Brain microvascular endothelial cell (primary cell): Measurements from ENCODE around the gene RAP2B.

ENCODE experiments used
- DNase-seq: peaks from one replicate; pipeline ENCODE4 v3.0.0-alpha.2; 2020
- H3K27ac ChIP-seq: fragments of 250-450 bp; sonication (Bioruptor Pico); 2 replicates; pipeline ENCODE4 v1.5.1; 2020; ENCODE audit warnings: mild to moderate bottlenecking, moderate library complexity
- H3K27me3 ChIP-seq: fragments of 250-450 bp; sonication (Bioruptor Pico); replicated peaks from 2 replicates; pipeline ENCODE4 v1.5.1; 2020; ENCODE audit warnings: mild to moderate bottlenecking
- H3K36me3 ChIP-seq: fragments of 250-450 bp; sonication (Bioruptor Pico); replicated peaks from 2 replicates; pipeline ENCODE4 v1.5.1; 2020; ENCODE audit warnings: mild to moderate bottlenecking
- H3K4me3 ChIP-seq: 2 replicates; pipeline ENCODE4 v1.5.1; 2011; ENCODE audit warnings: low read depth, mild to moderate bottlenecking, control low read depth, low read length, moderate library complexity
- in situ Hi-C: cut with HindIII; loops from 2 replicates; pipeline ENCODE4 v1.10.0; 2017; ENCODE audit warnings: low sequenced_read_pairs, low pct_ligation_motif_present
- TF ChIP-seq, protein P1 (sequence below): IDR thresholded peaks from 2 replicates; pipeline ENCODE4 v1.5.1; 2011; ENCODE audit warnings: low read depth, mild to moderate bottlenecking, moderate library complexity, low read length, control low read depth, inconsistent platforms; ENCODE audit errors: missing control alignments

The RAP2B gene

DNA sequence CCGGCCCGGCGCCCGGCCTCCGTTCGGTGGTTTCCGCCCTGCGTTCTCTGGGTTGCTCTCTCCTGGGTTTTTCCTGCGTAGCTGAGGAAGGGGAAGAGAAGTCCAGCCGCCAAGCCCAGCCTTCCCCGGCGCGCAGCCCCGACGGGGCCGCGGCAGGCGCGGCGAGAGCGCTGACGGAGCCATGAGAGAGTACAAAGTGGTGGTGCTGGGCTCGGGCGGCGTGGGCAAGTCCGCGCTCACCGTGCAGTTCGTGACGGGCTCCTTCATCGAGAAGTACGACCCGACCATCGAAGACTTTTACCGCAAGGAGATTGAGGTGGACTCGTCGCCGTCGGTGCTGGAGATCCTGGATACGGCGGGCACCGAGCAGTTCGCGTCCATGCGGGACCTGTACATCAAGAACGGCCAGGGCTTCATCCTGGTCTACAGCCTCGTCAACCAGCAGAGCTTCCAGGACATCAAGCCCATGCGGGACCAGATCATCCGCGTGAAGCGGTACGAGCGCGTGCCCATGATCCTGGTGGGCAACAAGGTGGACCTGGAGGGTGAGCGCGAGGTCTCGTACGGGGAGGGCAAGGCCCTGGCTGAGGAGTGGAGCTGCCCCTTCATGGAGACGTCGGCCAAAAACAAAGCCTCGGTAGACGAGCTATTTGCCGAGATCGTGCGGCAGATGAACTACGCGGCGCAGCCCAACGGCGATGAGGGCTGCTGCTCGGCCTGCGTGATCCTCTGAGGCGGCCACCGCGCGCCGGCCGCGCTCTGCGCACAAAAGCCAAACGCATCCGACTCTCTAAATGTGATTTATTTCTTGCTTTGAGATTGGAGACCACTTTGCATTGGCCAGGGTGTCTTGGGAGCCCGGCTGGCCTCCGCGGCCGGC, 727 bp downstream of the RAP2B start:
- TF ChIP-seq, protein P1, sequence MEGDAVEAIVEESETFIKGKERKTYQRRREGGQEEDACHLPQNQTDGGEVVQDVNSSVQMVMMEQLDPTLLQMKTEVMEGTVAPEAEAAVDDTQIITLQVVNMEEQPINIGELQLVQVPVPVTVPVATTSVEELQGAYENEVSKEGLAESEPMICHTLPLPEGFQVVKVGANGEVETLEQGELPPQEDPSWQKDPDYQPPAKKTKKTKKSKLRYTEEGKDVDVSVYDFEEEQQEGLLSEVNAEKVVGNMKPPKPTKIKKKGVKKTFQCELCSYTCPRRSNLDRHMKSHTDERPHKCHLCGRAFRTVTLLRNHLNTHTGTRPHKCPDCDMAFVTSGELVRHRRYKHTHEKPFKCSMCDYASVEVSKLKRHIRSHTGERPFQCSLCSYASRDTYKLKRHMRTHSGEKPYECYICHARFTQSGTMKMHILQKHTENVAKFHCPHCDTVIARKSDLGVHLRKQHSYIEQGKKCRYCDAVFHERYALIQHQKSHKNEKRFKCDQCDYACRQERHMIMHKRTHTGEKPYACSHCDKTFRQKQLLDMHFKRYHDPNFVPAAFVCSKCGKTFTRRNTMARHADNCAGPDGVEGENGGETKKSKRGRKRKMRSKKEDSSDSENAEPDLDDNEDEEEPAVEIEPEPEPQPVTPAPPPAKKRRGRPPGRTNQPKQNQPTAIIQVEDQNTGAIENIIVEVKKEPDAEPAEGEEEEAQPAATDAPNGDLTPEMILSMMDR, result peak; percentile 16
- no peaks in the 10 kb centered on the region for H3K27me3 ChIP-seq
- no peak for DNase-seq
- H3K4me3 ChIP-seq, result peak overlapping the region; percentile 95
- peaks cover 2% of the 10 kb centered on the region for H3K36me3 ChIP-seq
- in situ Hi-C loops, result loop anchor here (25.0 kb wide), 1 partner anchor 100 kb away; no protein-coding TSS in a partner anchor
- H3K27ac ChIP-seq, result peak overlapping the region; percentile 83

DNA sequence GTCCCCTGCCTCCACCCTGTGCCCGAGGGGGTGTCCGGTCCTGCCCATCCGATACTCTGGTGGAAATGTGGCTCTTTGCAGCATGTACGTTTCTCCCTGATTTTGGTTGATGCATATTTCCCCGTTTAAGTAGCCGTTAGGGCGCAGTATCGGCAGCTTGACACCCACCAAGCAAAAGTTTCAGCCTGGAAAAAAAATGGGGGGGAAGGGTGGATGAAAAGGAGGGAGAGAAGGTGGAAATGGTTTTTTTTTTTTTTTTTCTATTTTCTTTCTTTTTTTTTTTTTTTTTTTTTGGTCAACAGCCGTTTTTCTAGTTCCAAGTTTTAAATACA, 1.3 kb downstream of the RAP2B start:
- H3K27me3 ChIP-seq, result no peaks in the 10 kb centered on the region
- H3K36me3 ChIP-seq, result peaks cover 2% of the 10 kb centered on the region
- in situ Hi-C loops, result loop anchor here (25.0 kb wide), 1 partner anchor 101 kb away; no protein-coding TSS in a partner anchor
- no peak for DNase-seq
- H3K4me3 ChIP-seq, result peak overlapping the region; percentile 95
- H3K27ac ChIP-seq, result peak overlapping the region; percentile 83
- TF ChIP-seq, protein P1, result no peak

DNA sequence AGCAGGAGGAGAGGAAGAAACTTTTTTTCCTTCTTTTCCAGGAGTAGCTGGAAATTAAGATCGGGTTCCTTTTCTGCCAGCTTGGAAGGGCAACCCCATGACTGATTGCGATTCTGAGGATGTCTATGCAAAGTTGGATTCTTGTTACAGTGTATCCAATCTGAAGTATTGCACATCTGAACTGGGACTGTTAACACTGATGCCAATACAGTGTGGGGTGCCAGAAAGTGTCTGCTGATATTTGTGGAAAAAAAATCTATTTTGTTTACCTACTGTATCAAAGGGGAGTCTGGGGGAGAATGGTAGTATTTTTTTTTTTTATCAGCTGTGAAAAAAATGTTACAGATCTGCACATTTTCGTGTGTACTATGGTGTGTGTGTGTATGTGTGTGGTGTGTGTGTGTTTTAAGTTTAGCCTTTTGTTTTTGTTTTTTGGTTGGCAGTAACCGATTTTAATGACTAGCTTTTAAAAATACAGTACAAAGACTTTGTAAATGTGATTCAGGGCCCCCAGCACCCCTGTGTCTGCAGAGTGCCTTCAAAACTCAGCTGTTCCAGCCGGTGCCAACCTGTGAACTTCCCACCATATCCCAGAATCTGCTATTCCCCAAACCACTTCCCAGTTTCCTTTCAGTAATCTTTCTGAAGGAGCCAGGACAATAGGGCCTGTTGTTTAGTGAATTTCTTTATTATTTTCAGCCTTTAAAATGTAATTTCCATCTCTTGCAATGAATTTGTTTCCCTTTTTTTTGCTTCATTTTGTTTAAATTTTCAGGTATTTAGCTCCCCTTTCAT, 1.9 kb downstream of the RAP2B start:
- TF ChIP-seq, protein P1, result no peak
- Histone ChIP-seq H3K27ac (no peak overlapping the region), H3K36me3 (peaks cover 2% of the 10 kb centered on the region), H3K27me3 (no peaks in the 10 kb centered on the region), H3K4me3 (peak overlapping the region; percentile 95)
- DNase-seq, result no peak
- in situ Hi-C loops, result loop anchor here (25.0 kb wide), 1 partner anchor 102 kb away; no protein-coding TSS in a partner anchor

DNA sequence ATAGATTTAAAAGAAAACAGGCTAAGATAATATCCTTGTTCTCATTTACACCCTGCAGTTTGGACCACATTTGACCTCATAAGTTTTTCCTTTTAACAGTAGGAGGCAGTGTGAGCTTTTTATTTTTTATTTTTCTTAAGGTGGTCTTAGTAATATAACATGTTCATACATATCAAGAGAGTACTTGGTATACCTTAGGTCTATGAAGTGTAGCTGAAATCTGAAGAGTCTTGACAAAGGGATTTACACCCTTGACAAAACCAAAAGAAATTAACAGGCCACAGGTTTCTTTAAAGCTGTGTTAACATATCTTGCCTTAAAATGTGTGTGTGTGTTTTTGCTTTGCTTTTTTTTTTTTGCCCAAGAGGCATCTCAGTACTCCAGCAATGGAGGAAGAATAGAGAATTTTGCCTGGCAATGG, 3.2 kb downstream of the RAP2B start:
- Histone ChIP-seq H3K27me3 (no peaks in the 10 kb centered on the region), H3K4me3 (peak overlapping the region; percentile 95), H3K36me3 (peaks cover 4% of the 10 kb centered on the region), H3K27ac (no peak overlapping the region)
- in situ Hi-C loops, result loop anchor here (25.0 kb wide), 1 partner anchor 103 kb away; no protein-coding TSS in a partner anchor
- no peak for DNase-seq
- TF ChIP-seq, protein P1, result peak; percentile 24

DNA sequence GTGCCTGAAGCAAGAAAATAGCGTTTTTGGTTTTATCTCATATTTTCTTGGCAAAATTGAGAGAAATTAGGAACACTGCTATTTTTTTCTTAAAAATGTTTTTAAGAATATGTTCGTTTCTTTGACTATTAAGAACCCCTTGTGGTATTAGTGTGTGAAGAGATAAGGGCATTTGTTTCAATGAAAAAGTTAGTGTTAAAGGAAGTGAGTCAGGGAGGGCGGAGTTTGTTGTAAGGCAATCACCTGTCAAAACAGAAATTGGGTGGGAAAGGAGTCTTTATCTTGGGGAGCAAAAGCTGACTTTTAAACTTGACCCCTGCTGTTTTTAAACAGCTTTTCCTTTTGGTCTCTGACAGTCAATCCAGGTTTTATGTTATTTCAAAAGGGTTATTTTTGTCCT, 4.2 kb downstream of the RAP2B start:
- TF ChIP-seq, protein P1, result no peak
- H3K36me3 ChIP-seq, result peaks cover 4% of the 10 kb centered on the region
- DNase-seq, result peak; percentile 26
- peak overlapping the region; percentile 95 for H3K4me3 ChIP-seq
- peak overlapping the region; percentile 22 for H3K27ac ChIP-seq
- in situ Hi-C loops, result loop anchor here (25.0 kb wide), 1 partner anchor 104 kb away; no protein-coding TSS in a partner anchor
- H3K27me3 ChIP-seq, result no peaks in the 10 kb centered on the region
